Measurements from ENCODE around the gene CADPS.

Gene CADPS

GRCh38 chr3:62632510-62633294 lies 242.5 kb downstream of the CADPS start:
- DNase-seq (ENCODE audit: low read depth): no peak

GRCh38 chr3:62631488-62631887 lies 243.7 kb downstream of the CADPS start:
- no peak for DNase-seq (ENCODE audit: low read depth)

GRCh38 chr3:62630664-62631063 lies 244.6 kb downstream of the CADPS start:
- DNase-seq (ENCODE audit: low read depth): no peak

GRCh38 chr3:62625268-62625667 lies 249.9 kb downstream of the CADPS start:
- no peak for DNase-seq (ENCODE audit: low read depth)

GRCh38 chr3:62624185-62624584 lies 251.0 kb downstream of the CADPS start:
- no peak for DNase-seq (ENCODE audit: low read depth)

GRCh38 chr3:62622553-62623174 lies 252.6 kb downstream of the CADPS start:
- DNase-seq (ENCODE audit: low read depth): peak; percentile 33

- DNase-seq (ENCODE audit: low read depth): no peak
Measured at GRCh38 chr3:62621925-62622324, 253.3 kb downstream of the CADPS start.

- DNase-seq (ENCODE audit: low read depth): no peak
Measured at GRCh38 chr3:62621176-62621575, 254.0 kb downstream of the CADPS start.

- no peak for DNase-seq (ENCODE audit: low read depth)
Measured at GRCh38 chr3:62615258-62615849, 259.9 kb downstream of the CADPS start.

- DNase-seq (ENCODE audit: low read depth): no peak
Measured at GRCh38 chr3:62614527-62614926, 260.7 kb downstream of the CADPS start.

- no peak for DNase-seq (ENCODE audit: low read depth)
Measured at GRCh38 chr3:62611541-62612240, 263.5 kb downstream of the CADPS start.

- peak; percentile 68 for DNase-seq (ENCODE audit: low read depth)
Measured at GRCh38 chr3:62607287-62608029, 267.8 kb downstream of the CADPS start.

GRCh38 chr3:62605413-62606068 lies 269.7 kb downstream of the CADPS start:
- DNase-seq (ENCODE audit: low read depth): no peak

GRCh38 chr3:62604751-62605351 lies 270.4 kb downstream of the CADPS start:
- no peak for DNase-seq (ENCODE audit: low read depth)

GRCh38 chr3:62604298-62604697 lies 270.9 kb downstream of the CADPS start:
- peak; percentile 88 for DNase-seq (ENCODE audit: low read depth)

- DNase-seq (ENCODE audit: low read depth): no peak
Measured at GRCh38 chr3:62602987-62603386, 272.2 kb downstream of the CADPS start.

- DNase-seq (ENCODE audit: low read depth): no peak
Measured at GRCh38 chr3:62602129-62602770, 273.0 kb downstream of the CADPS start.

- DNase-seq (ENCODE audit: low read depth): peak; percentile 76
Measured at GRCh38 chr3:62601238-62602070, 273.8 kb downstream of the CADPS start.

- DNase-seq (ENCODE audit: low read depth): no peak
Measured at GRCh38 chr3:62600033-62600432, 275.2 kb downstream of the CADPS start.

- no peak for DNase-seq (ENCODE audit: low read depth)
Measured at GRCh38 chr3:62597491-62597890, 277.7 kb downstream of the CADPS start.
